Small intestine (tissue), 7 donors: ENCODE measurements around the gene ARHGAP24. TPM values are rescaled to one million over a fixed set of nuclear protein-coding genes. Genes with fewer than 3 reads are reported as not detected.

Experiments
- DNase-seq, 2 donors: peaks; one replicate each; pipeline versions ENCODE4 v3.0.0 to v3.0.0-alpha.2; 2013
- FAIRE-seq: peaks from 2 replicates; lab custom pipeline; 2012; peaks lifted over from hg19 to GRCh38; lab: Jason Lieb, UNC
- H3K27ac ChIP-seq, 3 donors: one replicate each; pipeline ENCODE4 v1.5.1; 2013; ENCODE audit warnings: low read length in 2 of 3, mild to moderate bottlenecking in 2 of 3, control low read depth in 1 of 3, inconsistent platforms in 1 of 3, low read depth in 1 of 3, moderate library complexity in 1 of 3
- H3K27me3 ChIP-seq, 3 donors: one replicate each; pipeline ENCODE4 v1.6.1; 2013; ENCODE audit warnings: low read length in 3 of 3, inconsistent platforms in 1 of 3; ENCODE audit not compliant: control insufficient read depth in 3 of 3, insufficient read depth in 3 of 3
- H3K36me3 ChIP-seq, 3 donors: one replicate each; pipeline ENCODE4 v1.6.1; 2013; ENCODE audit warnings: low read length in 3 of 3, inconsistent platforms in 1 of 3, low read depth in 1 of 3, mild to moderate bottlenecking in 1 of 3, moderate library complexity in 1 of 3; ENCODE audit not compliant: control insufficient read depth in 3 of 3, insufficient read depth in 2 of 3
- H3K4me1 ChIP-seq, 3 donors: one replicate each; pipeline ENCODE4 v1.6.1; 2013; ENCODE audit warnings: low read length in 2 of 3, inconsistent platforms in 1 of 3, low read depth in 1 of 3, mild to moderate bottlenecking in 1 of 3, moderate library complexity in 1 of 3; ENCODE audit not compliant: control insufficient read depth in 3 of 3, insufficient read depth in 2 of 3
- H3K4me3 ChIP-seq, 3 donors: one replicate each; pipeline ENCODE4 v1.5.1; 2013; ENCODE audit warnings: low read length in 3 of 3, control low read depth in 1 of 3, inconsistent platforms in 1 of 3, low read depth in 1 of 3, mild to moderate bottlenecking in 1 of 3, moderate library complexity in 1 of 3
- H3K9me3 ChIP-seq, 2 donors: one replicate each; pipeline ENCODE4 v1.6.1; 2013; ENCODE audit warnings: low read depth in 1 of 2, low read length in 1 of 2; ENCODE audit not compliant: control insufficient read depth in 2 of 2, insufficient read depth in 1 of 2
- WGBS, 3 donors: extraction: QIAGEN DNeasy Blood & Tissue Kit; methylation state at CpG; one replicate each; pipeline ENCODE4 v1.1.7; 2013; 5-methylcytosine and 5-hydroxymethylcytosine counted together
- polyA plus RNA-seq, 4 donors: library from polyadenylated mRNA; stranded (reverse) in 3 of 4; unstranded in 1 of 4; fragments of 200-250 nt in 3 of 4; fragments of 120-200 nt in 1 of 4; gene quantifications; one replicate each; pipeline versions ENCODE4 v1.2.1 to v1.2.3, GENCODE V29; 2013
- donor health status: healthy with polysubstance abuse.
- donor health status: control.
- donor health status: control.
- donor health status: Bipolar disorder and iron deficiency.
- donor health status: healthy.

ARHGAP24 gene
- polyA plus RNA-seq, 4 donors = 1.1 to 4.0 (median 3.8) TPM

DNA sequence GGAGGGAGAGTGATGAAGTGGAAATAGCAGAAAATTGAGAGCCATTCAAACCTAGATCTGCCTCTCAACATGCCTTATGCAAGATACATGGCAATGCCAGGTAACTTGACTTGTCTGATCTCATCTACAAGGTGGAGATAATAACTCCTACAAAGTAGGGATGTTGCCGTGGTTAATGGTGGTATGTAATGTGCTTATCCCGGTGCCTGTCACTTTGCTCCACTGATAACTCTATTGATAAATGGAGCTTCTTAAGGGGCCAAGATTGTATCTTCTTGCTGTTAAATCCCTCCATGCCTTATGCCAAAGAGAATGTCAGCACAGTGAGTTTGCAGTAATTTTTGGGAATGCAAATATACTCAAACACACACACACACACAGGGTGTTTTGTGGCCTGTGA is 529.1 kb downstream of the ARHGAP24 start:
- no peaks in the 10 kb centered on the region for H3K4me1 ChIP-seq
- H3K9me3 ChIP-seq = no peaks in the 10 kb centered on the region
- H3K36me3 ChIP-seq = no peaks in the 10 kb centered on the region
- FAIRE-seq (no peak), DNase-seq (no peak)
- no peak overlapping the region for H3K4me3 ChIP-seq
- H3K27ac ChIP-seq = no peak overlapping the region
- 68 to 91% (median 80%) methylated on average over 2 of the region's 2 CpGs for WGBS, 3 donors
- no peaks in the 10 kb centered on the region for H3K27me3 ChIP-seq

DNA sequence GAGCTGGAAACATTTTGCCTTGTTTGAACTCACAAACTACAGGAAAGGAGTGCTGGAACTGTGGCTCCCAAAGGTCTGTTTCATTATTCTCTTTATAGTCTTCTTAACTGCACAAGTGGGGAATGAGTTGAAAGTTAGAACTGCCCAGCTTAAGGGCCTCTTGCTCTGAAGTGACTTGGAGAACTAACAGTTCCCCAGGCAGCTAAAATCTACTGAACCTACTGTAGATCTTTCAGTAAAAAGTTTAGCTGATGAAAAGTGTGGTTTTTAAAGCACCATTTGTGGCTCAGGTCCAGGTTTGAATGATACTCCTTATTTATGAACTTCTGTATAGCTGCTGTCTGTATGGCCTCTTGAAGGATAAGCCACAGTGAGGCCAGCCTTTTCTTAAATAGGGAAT is 531.1 kb downstream of the ARHGAP24 start:
- FAIRE-seq (no peak), DNase-seq (no peak)
- no peaks in the 10 kb centered on the region for H3K36me3 ChIP-seq
- H3K27ac ChIP-seq = no peak overlapping the region
- no peaks in the 10 kb centered on the region for H3K27me3 ChIP-seq
- no peak overlapping the region for H3K4me3 ChIP-seq
- no peaks in the 10 kb centered on the region for H3K4me1 ChIP-seq
- H3K9me3 ChIP-seq = no peaks in the 10 kb centered on the region

DNA sequence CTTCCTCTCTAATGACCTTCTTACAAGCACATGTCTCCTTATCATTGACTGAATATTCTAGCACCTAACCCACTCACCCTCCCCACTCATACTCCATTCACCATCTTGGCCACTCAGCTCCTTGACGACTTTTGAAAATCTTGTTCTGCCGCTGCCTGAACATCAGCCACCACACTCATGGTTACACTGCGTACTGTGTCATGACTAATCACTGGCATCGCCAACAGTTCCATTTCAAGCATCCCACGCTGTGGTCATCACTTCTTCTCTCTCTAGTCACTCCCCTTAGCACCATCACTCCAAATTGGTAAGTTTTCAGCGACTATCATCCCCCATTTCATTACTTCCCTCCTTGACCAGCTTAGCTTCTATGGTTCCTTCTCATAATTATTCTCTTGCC is 532.1 kb downstream of the ARHGAP24 start:
- Histone ChIP-seq H3K27me3 (no peaks in the 10 kb centered on the region), H3K9me3 (no peaks in the 10 kb centered on the region), H3K4me3 (no peak overlapping the region), H3K27ac (no peak overlapping the region), H3K4me1 (no peaks in the 10 kb centered on the region), H3K36me3 (no peaks in the 10 kb centered on the region)
- 90 to 97% (median 95%) methylated on average over 6 of the region's 6 CpGs for WGBS, 3 donors
- DNase-seq (no peak), FAIRE-seq (no peak)

GRCh38 chr4:86011117-86011516 is 536.2 kb downstream of the ARHGAP24 start:
- Histone ChIP-seq H3K27me3 (no peaks in the 10 kb centered on the region), H3K4me3 (no peak overlapping the region), H3K9me3 (no peaks in the 10 kb centered on the region), H3K27ac (no peak overlapping the region), H3K4me1 (no peaks in the 10 kb centered on the region), H3K36me3 (no peaks in the 10 kb centered on the region)
- no peak for DNase-seq
- 57 to 92% (median 75%) methylated on average over 1 of the region's 1 CpG for WGBS, 3 donors
- no peak for FAIRE-seq

DNA sequence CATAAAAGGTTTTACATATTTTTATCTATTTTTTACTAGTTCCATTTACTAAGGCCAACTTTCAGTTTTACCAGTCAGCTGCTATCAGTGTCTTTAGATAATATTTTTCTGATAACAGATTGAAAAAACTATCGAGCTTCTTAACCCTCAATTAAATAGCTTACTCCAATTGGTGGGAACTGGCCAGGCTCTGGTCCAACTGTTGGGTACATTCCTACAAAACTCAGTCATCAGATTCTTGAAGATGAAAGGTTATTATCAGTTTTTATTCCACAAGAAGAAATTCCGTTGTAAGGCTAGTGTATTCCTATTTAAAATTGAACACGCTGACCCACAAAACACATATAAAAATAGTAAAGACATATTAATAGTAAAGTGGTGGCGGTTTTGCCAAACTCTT is 538.7 kb downstream of the ARHGAP24 start:
- Histone ChIP-seq H3K9me3 (no peaks in the 10 kb centered on the region), H3K4me3 (no peak overlapping the region), H3K36me3 (no peaks in the 10 kb centered on the region), H3K27ac (no peak overlapping the region), H3K4me1 (no peaks in the 10 kb centered on the region), H3K27me3 (no peaks in the 10 kb centered on the region)
- DNase-seq (no peak), FAIRE-seq (no peak)
- WGBS, 3 donors = 59 to 68% (median 62%) methylated on average over 4 of the region's 4 CpGs

GRCh38 chr4:86014599-86014998 is 539.6 kb downstream of the ARHGAP24 start:
- no peaks in the 10 kb centered on the region for H3K4me1 ChIP-seq
- FAIRE-seq (no peak), DNase-seq (no peak)
- no peak overlapping the region for H3K27ac ChIP-seq
- 80 to 93% (median 90%) methylated on average over 5 of the region's 5 CpGs for WGBS, 3 donors
- no peaks in the 10 kb centered on the region for H3K36me3 ChIP-seq
- no peaks in the 10 kb centered on the region for H3K27me3 ChIP-seq
- H3K4me3 ChIP-seq = no peak overlapping the region
- no peaks in the 10 kb centered on the region for H3K9me3 ChIP-seq

GRCh38 chr4:86015412-86016350 is 540.7 kb downstream of the ARHGAP24 start:
- Histone ChIP-seq H3K4me3 (no peak overlapping the region), H3K36me3 (no peaks in the 10 kb centered on the region), H3K27me3 (no peaks in the 10 kb centered on the region), H3K4me1 (no peaks in the 10 kb centered on the region), H3K9me3 (no peaks in the 10 kb centered on the region), H3K27ac (no peak overlapping the region)
- FAIRE-seq (no peak), DNase-seq (no peak)
- 70 to 76% (median 74%) methylated on average over 2 of the region's 2 CpGs for WGBS, 3 donors

DNA sequence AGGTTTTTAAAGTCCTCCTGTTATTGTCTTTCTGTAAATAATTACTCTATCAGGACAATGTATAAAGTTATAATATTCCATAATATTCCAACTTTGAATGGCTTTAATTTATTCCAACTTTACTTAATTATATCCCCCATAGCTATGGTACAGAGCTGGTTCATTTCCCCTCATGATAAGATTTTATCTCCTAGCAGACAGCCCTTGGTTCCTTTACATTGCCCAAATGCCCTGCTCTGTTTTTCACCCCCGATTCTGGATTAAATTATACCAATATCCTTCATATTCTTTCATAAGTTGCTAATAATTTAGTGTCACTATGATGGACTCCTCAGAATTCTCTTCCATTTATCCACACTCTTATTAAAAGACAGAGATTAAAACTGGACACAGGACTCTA is 544.4 kb downstream of the ARHGAP24 start:
- WGBS, 3 donors = 82 to 92% (median 83%) methylated on average over 1 of the region's 1 CpG
- FAIRE-seq = no peak

GRCh38 chr4:86019906-86020305 is 545.0 kb downstream of the ARHGAP24 start:
- Histone ChIP-seq H3K27me3 (no peaks in the 10 kb centered on the region), H3K27ac (no peak overlapping the region), H3K4me3 (no peak overlapping the region), H3K9me3 (no peaks in the 10 kb centered on the region), H3K4me1 (no peaks in the 10 kb centered on the region), H3K36me3 (no peaks in the 10 kb centered on the region)
- FAIRE-seq = no peak
- DNase-seq = no peak

More for the DNA sequence above, 544.4 kb downstream of the ARHGAP24 start:
- Histone ChIP-seq H3K27ac (no peak overlapping the region), H3K4me3 (no peak overlapping the region), H3K36me3 (no peaks in the 10 kb centered on the region), H3K27me3 (no peaks in the 10 kb centered on the region), H3K4me1 (no peaks in the 10 kb centered on the region), H3K9me3 (no peaks in the 10 kb centered on the region)
- DNase-seq = no peak
